ENCODE data around the gene USP22.

GRCh38 chr17:21061158-21061835 is 18.5 kb upstream of the USP22 start:
- TF ChIP-seq CTCF (conservative IDR thresholded peaks at IDR 0.05; ENCODE audit: low read depth in 2 of 2) = no peak
- TF ChIP-seq POLR2AphosphoS5 (IDR thresholded peaks at IDR 0.05; ENCODE audit: low read depth) = no peak
- no peak for TF ChIP-seq REST (IDR thresholded peaks at IDR 0.05; ENCODE audit: unreplicated experiment)
- TF ChIP-seq JUNB (IDR thresholded peaks at IDR 0.05; ENCODE audit: unreplicated experiment) = no peak
- TF ChIP-seq EZH2 (IDR thresholded peaks at IDR 0.05; ENCODE audit: low read depth, unreplicated experiment) = no peak
- TF ChIP-seq ZNF462 (CRISPR knock-in tag; IDR thresholded peaks at IDR 0.05) = no peak
- TF ChIP-seq NANOG (IDR thresholded peaks at IDR 0.05; ENCODE audit: borderline replicate concordance) = no peak
- TF ChIP-seq CREB1 (CRISPR knock-in tag; IDR thresholded peaks at IDR 0.05; ENCODE audit: low read depth) = no peak
- TF ChIP-seq EZH2phosphoT487 (IDR thresholded peaks at IDR 0.05; ENCODE audit: unreplicated experiment) = no peak

Measured in GM23338 (cell line).